H1 (cell line): ENCODE data around the gene PRKCA.

Experiments used
- CREB1 ChIP-seq: IDR thresholded peaks from 2 replicates; pipeline ENCODE4 v1.6.1; 2012; ENCODE audit warnings: inconsistent platforms
- E2F6 ChIP-seq: IDR thresholded peaks from 2 replicates; pipeline ENCODE4 v1.6.1; 2012; ENCODE audit warnings: inconsistent platforms
- EP300 ChIP-seq, 2 experiments: IDR thresholded peaks; 1 replicate in 1 of 2; 2 replicates in 1 of 2; pipeline ENCODE4 v1.6.1; 2011 to 2012; ENCODE audit warnings: low read depth in 2 of 2, low read length in 2 of 2, mild to moderate bottlenecking in 2 of 2, borderline replicate concordance in 1 of 2, inconsistent platforms in 1 of 2, moderate library complexity in 1 of 2
- GABPA ChIP-seq: IDR thresholded peaks from 2 replicates; pipeline ENCODE4 v1.6.1; 2011; ENCODE audit warnings: mild to moderate bottlenecking, low read length, moderate library complexity, borderline replicate concordance; ENCODE audit not compliant: insufficient read depth
- HDAC2 ChIP-seq, 2 experiments: fragments of 300-600 bp in 1 of 2; sonication (generic) in 1 of 2; IDR thresholded peaks; 2 replicates each; pipeline ENCODE4 v1.6.1; 2011 to 2012; ENCODE audit warnings: low read depth in 2 of 2, low read length in 2 of 2, mild to moderate bottlenecking in 2 of 2, moderate library complexity in 2 of 2, borderline replicate concordance in 1 of 2, inconsistent platforms in 1 of 2
- HDAC6 ChIP-seq: IDR thresholded peaks from one replicate; pipeline ENCODE4 v1.7.1; 2012; ENCODE audit warnings: low read depth, mild to moderate bottlenecking, inconsistent platforms, low read length, moderate library complexity
- JUND ChIP-seq: IDR thresholded peaks from 2 replicates; pipeline ENCODE4 v1.6.1; 2011; ENCODE audit warnings: mild to moderate bottlenecking, improper control_type of control experiment, low read length
- MAFK ChIP-seq: IDR thresholded peaks from 2 replicates; pipeline ENCODE4 v1.6.1; 2012; ENCODE audit warnings: low read depth, mild to moderate bottlenecking, improper control_type of control experiment, low read length
- MAX ChIP-seq: IDR thresholded peaks from 2 replicates; pipeline ENCODE4 v1.6.1; 2012; ENCODE audit warnings: inconsistent platforms
- POLR2A ChIP-seq, 2 experiments: IDR thresholded peaks; 1 replicate in 1 of 2; 2 replicates in 1 of 2; pipeline ENCODE4 v1.6.1; 2011; ENCODE audit warnings: low read depth in 2 of 2, low read length in 2 of 2, mild to moderate bottlenecking in 2 of 2; ENCODE audit errors: control extremely low read depth in 1 of 2
- RXRA ChIP-seq: IDR thresholded peaks from 2 replicates; pipeline ENCODE4 v1.6.1; 2011; ENCODE audit warnings: low read depth, mild to moderate bottlenecking, low read length, moderate library complexity; ENCODE audit not compliant: insufficient read depth
- SIRT6 ChIP-seq: IDR thresholded peaks from one replicate; pipeline ENCODE4 v1.7.1; 2012; ENCODE audit warnings: low read length, inconsistent platforms
- TF ChIP-seq, protein P1 (sequence below), 3 experiments: IDR thresholded peaks; 1 replicate in 2 of 3; 2 replicates in 1 of 3; pipeline versions ENCODE4 v1.5.1 to v1.6.1; 2011; ENCODE audit warnings: low read length in 3 of 3, mild to moderate bottlenecking in 3 of 3, inconsistent platforms in 2 of 3, low read depth in 1 of 3, moderate library complexity in 1 of 3; ENCODE audit not compliant: insufficient read depth in 1 of 3; ENCODE audit errors: control extremely low read depth in 1 of 3
- TF ChIP-seq, protein P2 (sequence below): IDR thresholded peaks from 2 replicates; pipeline ENCODE4 v1.6.1; 2011; ENCODE audit warnings: low read depth, mild to moderate bottlenecking, low read length; ENCODE audit not compliant: insufficient read depth

GRCh38 chr17:66691644-66692420 lies 389.4 kb downstream of the PRKCA start:
- TF ChIP-seq POLR2A (IDR thresholded peaks at IDR 0.05; ENCODE audit: control extremely low read depth in 1 of 2, low read depth in 2 of 2, low read length in 2 of 2), result no peak
- no peak for TF ChIP-seq GABPA
- TF ChIP-seq EP300 (IDR thresholded peaks at IDR 0.05; ENCODE audit: borderline replicate concordance in 1 of 2, low read depth in 2 of 2, low read length in 2 of 2), result no peak
- TF ChIP-seq, protein P1, sequence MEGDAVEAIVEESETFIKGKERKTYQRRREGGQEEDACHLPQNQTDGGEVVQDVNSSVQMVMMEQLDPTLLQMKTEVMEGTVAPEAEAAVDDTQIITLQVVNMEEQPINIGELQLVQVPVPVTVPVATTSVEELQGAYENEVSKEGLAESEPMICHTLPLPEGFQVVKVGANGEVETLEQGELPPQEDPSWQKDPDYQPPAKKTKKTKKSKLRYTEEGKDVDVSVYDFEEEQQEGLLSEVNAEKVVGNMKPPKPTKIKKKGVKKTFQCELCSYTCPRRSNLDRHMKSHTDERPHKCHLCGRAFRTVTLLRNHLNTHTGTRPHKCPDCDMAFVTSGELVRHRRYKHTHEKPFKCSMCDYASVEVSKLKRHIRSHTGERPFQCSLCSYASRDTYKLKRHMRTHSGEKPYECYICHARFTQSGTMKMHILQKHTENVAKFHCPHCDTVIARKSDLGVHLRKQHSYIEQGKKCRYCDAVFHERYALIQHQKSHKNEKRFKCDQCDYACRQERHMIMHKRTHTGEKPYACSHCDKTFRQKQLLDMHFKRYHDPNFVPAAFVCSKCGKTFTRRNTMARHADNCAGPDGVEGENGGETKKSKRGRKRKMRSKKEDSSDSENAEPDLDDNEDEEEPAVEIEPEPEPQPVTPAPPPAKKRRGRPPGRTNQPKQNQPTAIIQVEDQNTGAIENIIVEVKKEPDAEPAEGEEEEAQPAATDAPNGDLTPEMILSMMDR (IDR thresholded peaks at IDR 0.05; ENCODE audit: control extremely low read depth in 1 of 3, insufficient read depth in 1 of 3, low read depth in 1 of 3, low read length in 3 of 3), result no peak
- TF ChIP-seq RXRA, result no peak
- TF ChIP-seq MAX, result no peak
- no peak for TF ChIP-seq CREB1
- no peak for TF ChIP-seq E2F6
- no peak for TF ChIP-seq HDAC2 (IDR thresholded peaks at IDR 0.05; ENCODE audit: borderline replicate concordance in 1 of 2, low read depth in 2 of 2, low read length in 2 of 2)
- no peak for TF ChIP-seq HDAC6
- no peak for TF ChIP-seq JUND
- TF ChIP-seq MAFK, result no peak
- TF ChIP-seq, protein P2, sequence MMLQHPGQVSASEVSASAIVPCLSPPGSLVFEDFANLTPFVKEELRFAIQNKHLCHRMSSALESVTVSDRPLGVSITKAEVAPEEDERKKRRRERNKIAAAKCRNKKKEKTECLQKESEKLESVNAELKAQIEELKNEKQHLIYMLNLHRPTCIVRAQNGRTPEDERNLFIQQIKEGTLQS, result no peak
- TF ChIP-seq SIRT6, result no peak
